SH-SY5Y (cell line): ENCODE measurements around the gene CTDP1.

Source experiments
- GATA2 ChIP-seq: IDR thresholded peaks from 2 replicates; pipeline ENCODE4 v1.6.1; 2011; ENCODE audit warnings: mild to moderate bottlenecking, low read depth, low read length
- GATA3 ChIP-seq: IDR thresholded peaks from 2 replicates; pipeline ENCODE4 v1.6.1; 2011; ENCODE audit warnings: low read depth, mild to moderate bottlenecking, low read length, moderate library complexity

DNA sequence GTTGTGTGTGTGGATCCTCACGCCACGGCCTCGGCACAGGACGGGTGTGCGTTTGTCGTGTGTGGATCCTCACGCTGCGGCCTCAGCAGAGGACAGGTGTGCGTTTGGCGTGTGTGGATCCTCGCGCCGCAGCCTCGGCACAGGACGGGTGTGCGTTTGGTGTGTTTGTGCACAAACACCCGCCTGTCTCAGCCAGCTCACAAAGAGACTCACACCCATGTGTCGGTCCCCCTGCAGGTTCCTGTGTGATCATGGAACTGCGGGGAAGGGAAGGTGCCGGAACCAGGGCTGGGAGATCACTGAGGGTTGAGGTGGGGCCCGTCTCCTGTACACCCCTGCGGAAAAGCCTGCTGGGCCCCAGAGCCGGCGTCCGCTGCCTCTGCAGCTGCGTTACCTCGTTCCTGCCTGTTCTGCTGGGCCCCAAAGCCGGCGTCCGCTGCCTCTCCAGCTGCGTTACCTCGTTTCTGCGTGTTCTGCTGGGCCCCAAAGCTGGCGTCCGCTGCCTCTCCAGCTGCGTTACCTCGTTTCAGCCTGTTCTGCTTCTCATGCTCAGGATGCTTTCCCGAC lies 53.6 kb downstream of the CTDP1 start:
- TF ChIP-seq GATA2, result no peak
- no peak for TF ChIP-seq GATA3
